GM18951 (cell line): ENCODE data around the gene OLFML2B.

Experiments
- POLR2A ChIP-seq: IDR thresholded peaks from 4 replicates; pipeline ENCODE4 v1.6.1; 2011; ENCODE audit warnings: mild to moderate bottlenecking; ENCODE audit not compliant: insufficient read length, insufficient read depth; ENCODE audit errors: extremely low read depth
- in situ Hi-C: fragments of 300-500 bp; cut with MboI; formaldehyde crosslinking; loops from one replicate; pipeline ENCODE4 v1.12.0; 2022; ENCODE audit warnings: low sequenced_read_pairs, mixed read lengths, inconsistent platforms; ENCODE audit not compliant: unreplicated experiment

The OLFML2B gene

DNA sequence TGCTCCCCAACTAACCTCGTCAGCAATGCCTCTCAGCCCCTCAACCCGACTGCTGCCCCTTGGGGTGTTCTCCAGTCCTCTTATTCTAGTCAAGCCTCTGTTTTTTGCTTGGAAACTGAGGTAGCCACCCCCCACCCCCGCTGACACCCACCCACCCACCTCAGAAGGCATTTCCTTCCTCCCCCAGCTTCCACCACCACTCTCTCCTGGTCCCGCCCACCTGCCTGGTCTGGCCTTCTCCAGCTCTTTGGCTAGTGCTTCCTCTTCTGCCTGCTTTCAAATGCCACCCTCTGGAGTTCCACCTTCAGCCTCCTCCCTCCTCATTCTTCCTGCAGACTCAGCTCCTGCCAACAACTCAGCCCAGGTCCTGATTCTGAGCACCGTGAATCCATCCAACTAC lies 35.3 kb downstream of the OLFML2B start:
- in situ Hi-C loops = no loop called here
- TF ChIP-seq POLR2A = no peak

DNA sequence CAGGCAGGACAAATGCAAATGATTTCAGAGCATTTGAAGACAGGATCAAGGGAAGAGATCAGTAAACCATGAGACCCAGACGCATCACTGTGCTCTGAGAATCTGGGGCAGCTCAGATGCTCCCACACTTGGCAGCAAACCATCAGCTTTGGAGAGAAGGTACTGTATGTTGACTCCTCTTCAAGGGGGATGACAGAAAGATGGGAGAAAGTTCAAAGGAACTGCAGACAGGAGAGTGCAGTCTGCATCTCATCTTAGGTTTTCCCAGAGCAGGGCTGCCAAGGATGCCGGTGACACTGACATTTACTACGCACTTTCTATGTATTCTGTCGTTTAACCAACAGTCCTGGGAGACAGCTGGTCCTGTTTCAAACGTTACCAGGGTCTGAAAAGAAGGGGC lies 35.8 kb downstream of the OLFML2B start:
- in situ Hi-C loops = no loop called here
- TF ChIP-seq POLR2A = no peak

DNA sequence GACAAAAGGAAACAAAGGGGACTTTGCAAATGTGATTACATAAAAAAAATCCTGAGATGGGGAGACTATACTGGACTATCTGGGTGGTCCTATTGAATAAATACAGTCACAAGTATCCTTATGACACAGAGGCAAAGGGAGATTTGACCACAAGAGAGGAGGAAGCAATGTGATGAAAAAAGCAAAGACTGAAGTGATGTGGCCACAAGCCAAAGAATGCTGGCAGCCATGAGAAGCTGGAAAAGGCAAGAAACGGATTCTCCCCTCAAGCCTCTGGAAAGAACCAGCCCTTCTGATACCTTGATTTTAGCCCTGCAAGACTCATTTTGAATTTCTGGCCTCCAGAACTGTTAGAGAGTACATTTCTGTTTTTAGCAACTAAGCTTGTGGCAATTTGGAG lies 36.4 kb downstream of the OLFML2B start:
- in situ Hi-C loops = no loop called here
- TF ChIP-seq POLR2A = no peak

DNA sequence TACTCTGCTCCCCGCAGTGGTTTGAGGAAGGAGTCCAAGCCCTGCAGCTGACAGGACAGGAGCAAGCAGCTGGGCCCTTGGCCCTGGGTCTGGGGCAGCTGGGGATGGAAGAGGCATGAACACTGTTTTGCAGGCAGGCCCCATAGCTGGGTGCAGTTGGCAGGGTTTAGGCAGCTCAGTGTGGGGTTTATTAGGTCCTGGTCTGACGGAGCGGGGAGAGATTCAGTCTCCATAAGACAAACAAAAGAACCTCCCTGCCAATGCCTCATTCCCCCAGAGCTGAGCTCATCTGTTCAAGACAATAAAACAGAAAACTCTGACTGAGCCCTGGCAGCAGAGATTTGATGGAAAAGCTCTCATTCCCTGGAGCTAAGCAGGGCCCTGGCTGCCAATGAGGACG lies 37.3 kb downstream of the OLFML2B start:
- no peak for TF ChIP-seq POLR2A

GRCh38 chr1:161985301-161985822 lies 38.3 kb downstream of the OLFML2B start:
- in situ Hi-C loops = no loop called here
- no peak for TF ChIP-seq POLR2A

More for the DNA sequence above, 37.3 kb downstream of the OLFML2B start:
- in situ Hi-C loops = no loop called here

DNA sequence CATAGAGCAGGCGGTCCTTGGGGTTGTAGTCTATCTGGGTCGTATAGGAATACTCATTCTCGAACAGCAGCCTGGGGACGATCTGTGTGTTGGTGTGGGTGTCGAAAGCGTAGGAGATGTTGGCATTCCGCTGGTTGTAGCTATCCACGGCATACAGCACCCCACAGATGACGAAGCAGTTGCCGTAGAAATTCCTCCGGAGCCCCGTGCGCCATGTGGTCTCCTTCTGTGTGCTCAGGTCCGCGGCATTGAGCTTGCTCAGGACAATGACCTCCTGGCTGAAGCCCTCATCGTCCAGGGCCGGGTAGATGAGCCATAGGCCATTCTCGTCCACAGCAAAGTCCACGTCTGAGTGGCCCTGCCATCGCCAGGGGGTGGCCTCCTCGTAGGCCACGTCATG lies 39.9 kb downstream of the OLFML2B start:
- in situ Hi-C loops = no loop called here
- no peak for TF ChIP-seq POLR2A

DNA sequence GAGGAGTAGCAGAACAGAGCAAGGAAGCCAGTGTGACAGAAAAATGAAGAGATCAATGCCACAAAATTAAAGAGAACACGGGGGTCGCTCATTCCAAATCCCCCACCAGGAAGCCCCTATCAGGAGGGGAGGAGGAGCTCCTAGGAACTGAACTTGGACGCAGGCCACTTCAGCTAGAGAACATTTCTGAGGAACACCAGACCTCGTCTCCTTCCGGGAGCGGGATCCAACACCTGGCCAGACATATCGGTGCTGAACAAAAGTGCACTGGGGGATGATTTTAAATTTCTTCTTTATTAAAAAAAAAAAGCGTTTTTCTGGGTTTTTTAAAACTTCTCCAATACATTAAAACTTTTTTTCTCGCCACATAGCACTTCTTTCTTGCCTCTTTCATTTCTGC lies 40.8 kb downstream of the OLFML2B start:
- in situ Hi-C loops = no loop called here
- no peak for TF ChIP-seq POLR2A

DNA sequence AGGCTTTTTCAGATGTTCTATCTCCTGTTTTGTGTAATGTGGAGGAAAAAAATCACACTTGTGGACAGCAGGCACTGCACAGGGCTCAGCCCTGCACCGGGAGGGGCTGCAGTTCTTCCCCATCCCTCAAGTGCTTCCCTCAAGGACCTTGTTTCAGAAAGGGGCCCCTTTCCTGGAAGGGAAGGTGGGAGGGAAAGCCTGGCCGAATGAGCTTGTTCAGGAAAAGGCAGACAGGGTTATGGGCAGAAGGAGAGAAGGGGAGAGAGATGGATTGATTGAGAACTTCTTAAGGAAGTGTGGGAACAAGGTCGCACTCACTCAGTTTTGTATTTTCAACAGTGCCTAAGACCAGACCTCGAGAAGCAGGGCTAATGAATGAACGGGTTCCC lies 41.2 kb downstream of the OLFML2B start:
- no peak for TF ChIP-seq POLR2A
- in situ Hi-C loops = no loop called here

GRCh38 chr1:161981735-161982506 lies 41.7 kb downstream of the OLFML2B start:
- no peak for TF ChIP-seq POLR2A
- in situ Hi-C loops = no loop called here

GRCh38 chr1:161981126-161981525 lies 42.5 kb downstream of the OLFML2B start:
- in situ Hi-C loops = no loop called here
- TF ChIP-seq POLR2A = no peak

- in situ Hi-C loops = no loop called here
- TF ChIP-seq POLR2A = no peak
These were observed 45.5 kb downstream of the OLFML2B start for GRCh38 chr1:161978011-161978790.

DNA sequence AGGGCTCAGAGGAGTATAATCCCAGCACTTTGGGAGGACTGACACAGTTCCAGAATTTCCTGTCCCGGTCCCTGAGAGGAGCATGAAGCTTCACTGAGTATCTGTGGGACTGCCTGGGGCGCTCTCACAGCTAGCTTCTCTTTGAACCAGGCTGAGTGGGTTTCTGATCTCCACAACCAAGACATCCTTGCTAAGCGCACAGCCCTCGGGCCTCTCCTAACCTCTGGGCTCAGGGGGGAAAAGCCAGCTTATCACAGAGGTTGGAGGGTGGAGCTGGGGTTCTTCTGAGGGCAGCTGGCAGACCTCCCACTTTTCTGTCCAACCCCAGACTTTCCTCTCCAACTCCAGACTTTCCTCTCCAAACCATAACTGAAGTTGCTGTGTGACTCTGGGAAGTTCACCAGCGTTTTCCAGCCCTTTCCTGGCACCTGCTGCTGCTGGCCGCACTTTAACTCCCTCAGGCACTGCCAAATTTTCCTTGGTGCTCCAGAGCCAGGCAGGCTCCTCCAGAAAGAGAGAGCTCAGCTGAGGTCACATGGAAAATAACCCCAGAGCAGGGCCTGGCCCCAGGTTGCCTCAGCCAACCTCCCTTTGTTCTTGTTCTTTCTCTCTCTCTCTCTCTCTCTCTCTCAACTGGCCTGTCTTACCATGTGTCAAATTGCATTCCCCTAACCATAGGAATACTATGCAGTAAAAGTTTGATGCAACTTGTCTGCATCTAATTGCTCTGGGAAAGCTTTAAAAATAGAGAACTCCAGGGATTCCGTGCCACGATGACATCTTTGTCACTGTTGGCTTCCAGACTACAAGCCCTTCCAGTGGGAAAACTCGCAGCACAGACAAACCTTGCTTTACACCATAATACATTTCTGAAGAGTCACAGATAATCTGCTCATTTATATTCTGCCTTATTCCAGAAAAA lies 49.5 kb downstream of the OLFML2B start:
- in situ Hi-C loops = no loop called here

GRCh38 chr1:161972828-161973227 lies 50.8 kb downstream of the OLFML2B start:
- in situ Hi-C loops = no loop called here
- no peak for TF ChIP-seq POLR2A

More for the DNA sequence above, 49.5 kb downstream of the OLFML2B start:
- TF ChIP-seq POLR2A = no peak
